NCI-H524 (cell line): ENCODE data around the gene AGAP1.
"Not testable (repeated sequence)": the region's sequence is repeated elsewhere in the genome, so short reads cannot be mapped to it uniquely, and the experiment has no call there.

Experiments used
- DNase-seq, 2 experiments: peaks; one replicate each; lab custom pipeline; 2025; lab: John Stamatoyannopoulos, UW

Gene AGAP1

DNA sequence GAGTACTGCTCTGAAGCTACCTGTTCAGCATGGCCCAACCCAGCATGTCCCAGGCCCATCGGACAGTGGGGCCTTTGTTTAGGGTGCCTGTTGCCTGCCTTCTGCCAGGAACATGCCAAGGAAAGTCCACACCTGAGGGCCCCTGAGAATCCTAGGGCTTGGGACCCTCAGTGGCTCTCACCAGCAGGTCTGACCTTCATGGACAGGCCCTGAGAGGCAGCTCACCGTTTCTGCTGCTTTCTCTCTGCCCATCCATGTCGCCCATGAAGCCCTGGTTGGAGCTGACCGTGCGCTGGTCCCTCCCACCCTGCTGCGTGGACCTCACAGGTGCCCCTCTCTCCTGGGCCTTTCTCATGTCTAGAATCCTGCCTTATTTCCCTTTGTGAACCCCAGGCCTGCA is 550.3 kb downstream of the AGAP1 start:
- no peak for DNase-seq

DNA sequence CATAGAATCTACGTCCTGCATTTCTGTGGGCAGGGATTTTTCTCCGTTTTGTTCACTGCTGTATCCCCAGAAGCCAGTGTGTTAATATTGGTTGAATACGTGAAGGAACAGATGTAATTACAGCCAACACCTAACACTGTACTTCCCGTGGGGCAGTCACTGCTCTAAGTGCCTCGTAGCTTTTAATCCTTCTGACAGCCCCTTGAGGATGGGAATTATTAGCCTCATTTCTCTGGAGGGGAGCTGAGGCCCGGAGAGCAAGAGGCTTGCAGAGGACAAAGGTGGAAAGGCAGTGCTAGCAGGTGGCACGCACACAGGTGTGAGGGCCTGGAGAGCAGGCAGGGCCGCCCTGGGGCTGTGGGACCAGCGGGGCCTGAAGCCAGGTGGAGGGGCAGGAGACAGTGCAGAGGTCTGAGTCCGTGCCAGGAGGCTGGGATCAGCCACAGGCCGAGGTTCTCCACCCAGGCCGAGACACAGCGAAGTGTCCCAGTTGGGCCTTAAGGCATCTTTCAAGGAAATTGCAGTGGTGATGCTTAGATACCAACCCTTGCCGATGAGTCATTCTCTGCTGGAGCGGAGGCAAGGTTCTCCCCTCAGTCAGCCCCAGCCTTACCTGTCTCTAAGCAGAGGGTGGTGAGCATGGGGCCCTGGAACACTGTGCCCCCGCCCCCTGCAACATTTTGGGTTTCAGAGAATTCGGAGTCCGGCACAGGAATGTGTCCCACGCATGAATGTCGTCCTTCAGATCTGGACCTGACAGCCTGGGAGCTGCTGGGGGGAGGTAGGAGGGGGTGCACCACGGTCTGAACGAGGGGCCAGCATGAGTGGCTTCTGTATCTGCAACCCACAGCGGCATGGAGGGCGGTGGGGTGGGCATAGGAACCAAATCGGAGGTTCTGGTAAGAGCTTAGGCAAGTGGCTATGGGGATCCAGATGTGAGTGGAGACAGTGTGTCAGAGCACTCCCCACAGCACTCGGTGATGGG is 551.7 kb downstream of the AGAP1 start:
- DNase-seq = peak in 1 of 2 experiments; percentile 13

DNA sequence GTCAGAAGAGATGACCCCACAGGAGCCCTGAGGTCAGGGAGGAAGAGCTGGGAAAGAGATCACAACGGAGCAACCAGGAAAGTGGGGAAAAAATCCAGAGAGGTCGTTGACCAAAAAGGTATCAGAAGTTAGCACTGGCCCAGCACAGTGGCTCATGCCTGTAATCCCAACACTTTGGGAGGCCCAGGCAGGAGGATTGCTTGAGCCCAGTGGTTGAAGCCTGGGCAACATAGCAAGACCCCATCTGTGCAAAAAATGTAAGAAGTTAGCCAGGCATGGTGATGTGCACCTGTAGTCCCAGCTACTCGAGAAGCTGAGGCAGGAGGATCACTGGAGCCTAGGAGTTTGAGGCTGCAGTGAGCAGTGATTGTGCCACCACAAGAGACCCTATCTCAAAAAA is 552.9 kb downstream of the AGAP1 start:
- no peak for DNase-seq

DNA sequence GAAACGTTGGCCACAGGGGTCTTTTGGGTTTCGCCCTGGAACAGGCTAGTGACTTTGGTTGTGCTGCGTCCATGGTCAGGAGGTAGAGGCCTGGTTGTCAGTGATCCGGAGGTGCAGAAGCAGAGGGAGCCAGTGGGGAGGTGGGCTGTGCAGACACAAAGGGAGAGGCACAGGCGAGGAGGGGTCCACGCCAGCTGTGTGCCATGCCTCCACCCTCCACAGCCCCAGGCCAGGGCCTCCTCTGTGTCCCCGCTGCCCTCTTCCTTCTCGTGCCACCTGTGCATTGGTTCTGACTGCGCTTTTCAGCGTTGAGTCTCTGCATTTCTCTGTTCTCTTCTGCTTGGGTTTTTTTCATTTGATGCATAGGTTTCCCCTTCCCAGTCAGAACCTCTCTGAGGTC is 553.3 kb downstream of the AGAP1 start:
- no peak for DNase-seq

DNA sequence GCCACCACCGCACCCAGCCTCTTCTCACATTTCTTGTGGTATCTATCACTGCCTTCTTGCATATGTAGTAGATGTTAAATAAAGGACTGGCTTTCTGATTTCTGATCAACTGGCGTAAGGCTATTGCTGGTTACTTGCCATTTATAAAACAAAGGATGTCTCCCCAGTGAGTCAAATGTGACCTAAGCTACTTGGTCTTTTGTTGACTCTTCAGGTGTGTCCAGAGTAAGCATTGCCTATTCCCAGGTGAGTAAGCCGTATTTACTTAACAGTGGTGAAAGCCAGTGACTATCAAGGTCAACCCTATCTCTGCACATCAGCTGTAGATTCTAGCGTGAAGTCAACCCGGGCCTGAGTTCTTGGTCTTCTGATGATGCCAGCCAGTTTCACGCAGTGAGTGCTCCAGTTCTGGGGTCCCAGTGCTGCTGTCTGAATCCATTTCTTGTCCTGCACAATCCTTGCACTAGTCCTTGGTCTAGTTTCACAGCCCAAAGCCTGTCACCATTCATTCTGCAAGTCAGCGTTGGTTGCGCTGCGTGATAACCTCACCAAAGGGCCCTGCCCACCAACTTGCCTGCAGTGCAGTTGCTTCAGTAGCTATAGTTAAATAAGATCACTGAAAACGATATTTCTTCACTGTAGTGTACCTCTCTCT is 554.2 kb downstream of the AGAP1 start:
- no peak for DNase-seq

DNA sequence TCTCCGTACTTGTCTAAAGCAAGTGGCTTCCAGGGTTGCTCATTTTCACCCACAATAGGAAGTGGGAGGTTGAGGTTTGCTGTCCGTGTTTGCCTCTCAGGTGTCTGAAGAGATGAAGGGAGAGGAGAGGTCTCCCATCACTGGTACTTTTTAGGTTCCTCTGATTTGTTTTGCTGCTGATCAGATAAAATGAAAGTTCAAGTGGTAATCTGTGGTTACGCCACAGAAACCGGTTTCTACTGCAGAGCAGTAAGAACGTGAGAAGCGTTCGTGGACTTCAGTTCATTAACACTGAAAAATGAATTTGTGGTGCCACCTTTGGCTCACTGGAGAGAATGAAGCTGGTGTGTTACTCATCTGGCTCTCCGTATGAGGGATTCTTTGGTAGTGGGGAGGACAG is 556.1 kb downstream of the AGAP1 start:
- DNase-seq = no peak

DNA sequence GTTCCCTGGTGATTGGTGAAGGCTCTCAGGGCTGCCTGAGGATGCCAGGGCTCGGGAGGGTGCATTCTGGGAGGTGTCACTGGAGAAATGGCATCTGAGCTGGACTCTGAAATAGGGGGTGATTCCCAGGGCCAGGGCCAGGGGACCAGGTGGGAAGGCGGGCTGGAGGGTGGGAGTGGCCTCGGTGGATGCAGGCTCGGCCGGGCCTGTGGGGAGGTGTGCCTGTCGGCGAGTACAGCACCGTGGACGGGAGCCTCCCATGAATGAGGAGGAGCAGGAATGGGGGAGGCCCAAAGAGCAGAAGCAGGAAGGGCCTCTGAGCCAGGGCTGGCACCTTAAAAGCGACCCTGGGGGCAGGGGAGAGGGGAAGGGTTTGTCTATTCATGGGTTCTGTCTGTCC is 557.5 kb downstream of the AGAP1 start:
- DNase-seq = no peak

DNA sequence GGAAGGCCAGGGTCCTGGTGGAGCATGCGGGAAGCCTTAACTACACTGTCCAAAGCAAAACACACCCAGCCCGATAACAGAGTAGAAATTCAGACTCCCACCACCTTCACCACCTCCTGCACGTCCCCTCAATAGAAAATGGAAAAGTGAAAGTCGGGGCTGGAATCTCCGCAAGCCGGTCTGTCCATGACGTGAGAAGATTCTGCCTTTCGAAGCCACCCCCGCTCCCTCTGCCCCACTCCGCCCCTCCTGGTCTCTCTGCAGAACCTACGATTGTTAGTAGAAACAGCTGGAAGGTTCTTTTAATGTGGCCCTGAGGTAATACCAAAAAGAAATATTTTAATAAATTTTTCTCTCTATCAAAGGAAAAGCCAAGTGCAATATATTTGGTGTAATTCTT is 558.0 kb downstream of the AGAP1 start:
- DNase-seq = no peak

DNA sequence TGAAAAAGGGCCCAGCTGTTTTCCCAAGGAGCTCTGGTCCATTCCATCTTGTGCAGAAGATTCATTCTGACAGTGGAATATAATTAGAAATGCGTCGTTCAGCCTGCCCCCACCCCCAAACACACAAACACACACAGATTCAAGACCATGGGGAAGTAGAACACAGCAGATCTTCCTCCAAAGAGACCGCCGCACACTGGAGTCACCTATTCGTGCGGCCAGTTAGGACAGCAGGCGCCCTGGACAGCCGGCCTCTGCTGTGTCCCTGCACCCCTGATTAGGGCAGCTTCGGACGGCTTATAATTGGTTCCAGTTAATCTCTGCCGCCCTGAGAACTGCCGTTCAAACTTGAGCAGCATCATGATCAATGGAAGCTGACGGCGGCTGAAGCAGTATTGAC is 558.4 kb downstream of the AGAP1 start:
- no peak for DNase-seq

DNA sequence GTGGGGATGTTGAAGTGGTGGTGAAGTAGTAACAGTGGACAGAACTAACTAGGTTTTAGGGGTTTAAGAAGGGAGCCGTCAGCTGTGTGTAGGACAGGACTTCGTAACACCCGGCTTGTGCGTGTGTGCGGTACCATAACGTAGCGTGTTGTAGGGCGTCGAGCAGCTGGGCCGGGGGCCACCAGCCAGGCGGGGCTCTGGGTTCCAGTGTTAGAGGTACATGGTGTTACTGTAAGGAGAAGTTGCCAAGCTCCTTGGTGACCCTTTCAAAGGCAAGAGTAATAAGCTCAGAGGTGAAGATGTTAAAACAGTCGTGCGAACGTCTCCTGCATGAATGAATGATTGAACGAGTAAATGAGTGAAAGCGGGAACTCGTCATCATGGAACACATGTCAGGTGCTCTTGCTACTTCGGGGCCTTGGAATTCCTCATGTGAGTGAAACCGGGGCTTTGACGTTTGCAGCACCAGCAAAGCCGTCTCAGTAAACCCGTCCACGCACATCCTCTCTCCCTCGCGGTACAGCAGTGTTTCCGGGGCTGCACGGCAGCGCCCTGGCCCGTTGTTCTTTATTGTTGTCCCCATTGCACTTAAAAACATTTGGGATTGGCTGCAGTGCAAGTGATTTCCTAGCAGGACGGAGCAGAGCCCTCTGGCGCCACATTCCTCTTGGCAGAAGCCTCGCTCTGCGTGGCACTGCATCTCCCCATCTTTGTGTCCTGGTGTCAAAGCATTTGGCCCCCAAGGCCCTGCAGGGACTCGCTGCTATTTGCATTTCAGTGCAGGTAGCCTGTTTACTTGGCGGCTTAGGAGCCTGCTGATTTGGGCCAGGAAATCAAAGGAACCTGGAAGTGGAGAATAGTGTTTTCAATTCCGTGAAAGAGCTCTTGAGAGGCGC is 559.3 kb downstream of the AGAP1 start:
- peak in 1 of 2 experiments; percentile 34 for DNase-seq

DNA sequence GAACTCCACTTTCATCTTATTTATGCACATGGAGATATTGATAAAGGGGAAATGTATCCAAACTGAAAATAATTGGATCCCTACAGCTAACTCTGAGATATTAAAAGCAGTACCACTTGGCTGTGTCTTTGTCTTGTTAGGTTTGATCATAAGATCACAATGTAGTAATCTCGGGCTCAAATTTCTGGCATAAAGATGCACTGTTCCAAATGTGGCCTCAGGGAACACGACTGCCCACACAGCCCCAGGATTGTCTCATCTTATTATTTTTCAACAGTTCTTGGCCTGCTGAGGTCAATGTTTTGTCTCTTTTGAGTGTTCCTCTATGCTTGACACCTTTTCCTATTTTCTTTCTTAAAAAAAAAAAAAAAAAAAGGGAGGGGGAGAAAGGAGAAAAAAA is 560.3 kb downstream of the AGAP1 start:
- DNase-seq = peak; percentile 26 to 49

DNA sequence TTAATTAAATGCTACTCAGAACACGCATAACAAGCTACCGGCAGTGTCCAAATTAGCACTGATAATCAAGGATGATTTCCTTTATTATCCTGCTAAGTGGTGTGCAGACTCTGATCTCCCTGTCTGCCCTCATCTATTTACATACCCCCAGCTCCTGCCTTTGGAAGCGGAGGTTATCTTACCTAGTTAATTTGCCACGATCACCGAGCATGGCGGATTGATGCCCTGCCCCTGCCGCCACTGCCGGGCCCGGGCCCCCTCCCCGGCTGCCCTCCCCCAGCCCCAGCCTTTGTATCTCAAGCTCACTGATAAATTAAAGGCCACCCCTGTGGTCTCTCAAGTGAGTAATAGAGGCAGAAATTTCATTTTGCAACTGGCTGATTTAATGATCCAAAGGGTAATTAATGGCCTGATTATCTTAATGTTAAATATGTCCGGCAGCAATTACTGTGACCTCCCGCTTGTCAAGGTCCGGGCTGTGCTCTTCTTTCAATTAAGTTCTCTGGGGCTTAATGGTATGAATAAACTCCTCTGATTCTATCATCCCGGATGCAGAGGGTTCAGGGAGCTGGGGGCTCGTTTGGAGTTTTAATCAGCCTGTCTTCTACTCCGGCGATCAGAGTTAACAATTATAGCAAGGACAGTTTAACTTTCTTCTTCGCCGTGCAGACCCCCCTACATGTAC is 560.9 kb downstream of the AGAP1 start:
- peak; percentile 69 to 87 for DNase-seq

DNA sequence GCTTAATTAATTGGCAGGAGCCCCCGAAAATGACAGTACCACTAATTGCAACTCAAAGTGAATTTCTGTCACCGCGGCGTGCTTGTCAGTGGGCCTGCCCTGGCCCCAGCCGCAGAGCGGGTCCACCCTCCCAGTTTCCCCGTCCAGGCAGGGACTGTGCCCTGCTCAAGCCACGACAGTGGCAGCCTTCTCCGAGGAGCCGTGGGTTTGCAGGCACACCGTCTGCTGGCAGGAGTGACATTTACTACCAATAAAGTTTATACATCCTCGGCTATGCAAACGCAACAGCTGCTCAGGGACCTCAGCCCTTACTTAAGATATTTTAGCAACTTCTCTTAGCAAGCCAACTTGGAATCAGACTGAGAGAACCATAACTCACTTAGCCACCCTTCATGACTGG is 561.6 kb downstream of the AGAP1 start:
- no peak for DNase-seq

DNA sequence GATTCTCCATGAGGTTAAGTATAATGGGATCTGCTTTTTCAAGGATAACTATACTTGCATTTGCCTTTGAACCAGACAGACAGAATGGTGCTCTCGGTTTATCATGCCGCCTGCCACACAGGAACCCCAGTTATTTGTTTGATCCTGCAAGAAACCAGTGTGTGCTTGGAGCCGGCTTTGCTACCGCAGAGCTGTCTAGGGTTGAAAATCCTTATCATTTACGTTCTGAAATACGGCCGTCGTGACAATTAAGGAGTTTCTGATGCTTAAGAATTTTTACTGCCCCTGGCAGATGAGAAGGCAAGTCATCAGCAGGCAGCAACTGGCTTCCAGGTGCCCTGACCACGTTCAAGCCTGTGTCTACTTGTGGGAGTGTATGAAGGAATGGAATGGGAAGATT is 562.3 kb downstream of the AGAP1 start:
- DNase-seq = no peak

DNA sequence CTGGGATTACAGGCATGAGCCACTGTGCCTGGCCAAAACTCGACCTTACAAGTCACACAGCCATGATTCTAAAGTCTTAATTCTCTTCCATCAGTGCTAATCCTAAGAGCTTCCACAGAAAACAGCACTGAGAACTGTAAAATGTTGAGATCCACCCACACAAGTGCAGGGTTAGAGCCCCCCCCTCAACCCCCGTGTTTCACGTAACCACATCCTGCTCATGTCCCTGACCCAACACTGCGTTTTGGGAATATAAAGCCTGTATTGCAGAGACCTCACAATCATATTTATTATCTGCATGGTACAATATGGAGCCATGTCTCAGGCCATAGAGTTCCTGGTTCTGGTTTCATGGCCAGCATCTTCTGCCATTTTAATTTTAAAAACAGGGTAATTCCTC is 563.5 kb downstream of the AGAP1 start:
- DNase-seq = no peak

DNA sequence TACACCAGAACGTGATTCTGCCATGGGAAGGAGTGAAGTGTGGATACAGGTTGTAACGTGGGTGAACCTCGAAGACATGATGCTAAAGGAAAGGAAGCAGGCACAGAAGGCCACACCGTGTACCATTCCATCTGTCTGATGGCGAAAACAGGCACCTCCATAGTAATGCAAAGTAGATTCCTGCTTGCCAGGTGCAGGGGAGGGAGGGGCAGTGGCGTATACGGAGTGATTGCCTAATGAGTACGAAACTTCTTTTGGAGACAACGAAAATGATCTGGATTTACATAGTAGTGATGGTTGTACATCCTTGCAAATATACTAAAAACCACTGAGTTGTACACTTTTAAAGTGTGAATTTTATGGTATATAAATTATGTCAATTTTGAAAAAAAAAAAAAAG is 567.7 kb downstream of the AGAP1 start:
- no peak for DNase-seq

DNA sequence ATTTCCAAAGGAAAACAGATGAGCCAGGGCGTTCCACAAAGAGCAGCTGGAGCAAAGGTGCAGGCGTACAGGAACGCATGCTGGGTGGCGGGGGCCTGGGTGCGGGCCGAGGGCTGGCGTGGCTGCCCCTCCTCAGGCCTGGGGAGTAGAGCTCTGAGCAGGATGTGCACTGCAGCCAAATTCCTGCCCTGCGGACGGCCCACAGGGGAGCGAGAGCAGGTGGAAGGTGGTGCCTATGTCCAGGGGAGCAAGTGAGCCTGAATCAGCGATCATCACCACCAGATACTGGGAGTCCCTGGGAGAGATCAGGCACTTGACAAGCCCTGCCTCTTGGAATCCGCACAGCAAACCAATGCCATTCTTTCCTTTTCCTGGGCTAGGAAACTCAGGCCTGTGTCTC is 568.1 kb downstream of the AGAP1 start:
- no peak for DNase-seq

DNA sequence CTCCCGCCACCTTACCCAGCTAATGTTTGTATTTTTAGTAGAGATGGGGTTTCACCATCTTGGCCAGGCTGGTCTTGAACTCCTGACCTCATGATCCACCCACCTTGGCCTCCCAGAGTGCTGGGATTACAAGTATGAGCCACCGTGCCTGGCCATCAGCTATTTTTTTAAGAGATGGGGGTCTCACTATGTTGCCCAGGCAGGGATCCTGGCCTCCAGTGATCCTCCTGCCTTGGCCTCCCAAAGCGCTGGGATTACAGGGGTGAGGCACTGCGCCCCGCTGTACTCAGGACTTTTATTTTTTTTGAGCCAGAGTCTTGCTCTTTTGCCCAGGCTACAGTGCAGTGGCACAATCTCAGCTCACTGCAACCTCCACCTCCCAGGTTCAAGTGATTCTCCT is 569.0 kb downstream of the AGAP1 start:
- not testable (repeated sequence) for DNase-seq

DNA sequence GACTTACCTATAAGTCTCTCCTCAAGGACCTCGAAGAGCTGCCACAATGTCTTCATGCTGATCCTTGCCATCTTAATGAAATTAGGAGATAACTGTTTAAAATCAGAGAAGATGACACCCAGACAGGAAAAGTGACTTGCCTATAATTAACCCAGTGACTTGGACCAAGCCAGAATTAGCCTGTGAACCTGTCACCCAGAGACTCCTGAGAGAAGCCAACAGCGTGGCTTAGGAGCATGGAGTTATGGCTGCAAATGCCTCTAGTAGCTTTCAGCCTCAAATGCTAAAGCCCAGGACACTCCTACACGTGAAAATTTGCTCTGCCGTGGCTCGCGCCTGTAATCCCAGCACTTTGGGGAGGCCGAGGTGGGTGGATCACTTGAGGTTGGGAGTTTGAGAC is 570.2 kb downstream of the AGAP1 start:
- no peak for DNase-seq

DNA sequence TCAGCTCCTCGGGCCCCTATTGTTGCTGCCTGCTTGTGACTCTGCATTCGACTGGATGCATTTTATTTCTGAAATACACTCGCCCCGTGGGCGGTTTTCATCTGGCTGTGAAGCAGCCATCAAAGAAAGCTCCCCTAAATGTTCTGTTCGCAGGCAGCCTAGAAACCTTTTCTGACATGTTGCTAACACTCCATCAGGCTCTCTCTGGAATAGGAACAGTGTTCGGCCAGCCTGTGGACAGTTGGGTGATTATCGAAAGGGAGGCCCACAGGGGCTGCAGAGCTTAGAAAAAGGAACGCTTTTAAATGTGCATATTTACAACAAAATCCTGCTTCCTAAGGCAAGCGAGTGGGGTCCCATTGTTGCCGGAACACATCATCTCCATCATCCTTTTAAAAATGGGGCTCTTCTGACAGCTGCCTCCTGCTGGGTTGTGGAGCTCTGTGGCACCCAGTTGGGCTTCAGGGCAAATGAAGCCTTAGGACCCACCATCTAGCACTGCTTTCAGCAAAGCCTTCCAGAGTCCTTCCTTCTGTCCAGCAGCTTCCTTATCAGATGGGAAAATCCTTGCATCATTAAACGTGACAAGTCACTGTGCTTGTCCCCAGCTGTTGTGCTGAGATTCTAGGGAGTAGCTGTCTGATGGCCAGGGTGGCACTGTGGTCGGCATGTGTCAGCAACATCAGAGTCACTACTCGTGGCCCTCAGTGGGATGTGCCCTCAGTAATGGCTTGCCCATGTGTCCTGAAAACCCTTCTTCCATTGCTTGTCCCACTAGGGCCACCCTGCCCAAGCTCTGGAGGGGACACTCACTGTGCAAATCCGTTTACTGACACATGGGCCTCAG is 571.7 kb downstream of the AGAP1 start:
- DNase-seq = no peak

DNA sequence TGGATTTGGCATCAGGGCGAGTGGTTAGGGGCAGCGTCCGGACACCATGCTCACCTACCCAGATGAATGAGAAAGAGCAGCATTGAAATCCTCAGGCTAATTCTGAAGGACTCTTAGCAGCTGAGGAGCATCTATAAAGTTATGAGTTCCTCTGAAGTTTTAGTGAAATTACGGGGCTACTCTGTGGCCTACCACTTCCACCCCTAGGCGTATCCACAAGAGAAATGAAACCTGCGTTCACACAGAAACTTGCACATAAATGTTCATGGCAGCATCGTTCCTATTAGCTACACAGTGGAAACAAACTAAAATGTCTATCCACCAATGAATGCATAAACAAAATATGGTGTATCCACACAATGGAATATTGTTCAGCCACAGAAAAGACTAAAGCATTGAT is 576.4 kb downstream of the AGAP1 start:
- no peak for DNase-seq
